ENCODE results near the gene TRUB2. TPM values are rescaled to one million over a fixed set of nuclear protein-coding genes. Genes with fewer than 3 reads are reported as not detected.

TRUB2 gene
- total and polyA plus RNA-seq, 8 donors = 6.6 to 16.5 (median 12.8) TPM

DNA sequence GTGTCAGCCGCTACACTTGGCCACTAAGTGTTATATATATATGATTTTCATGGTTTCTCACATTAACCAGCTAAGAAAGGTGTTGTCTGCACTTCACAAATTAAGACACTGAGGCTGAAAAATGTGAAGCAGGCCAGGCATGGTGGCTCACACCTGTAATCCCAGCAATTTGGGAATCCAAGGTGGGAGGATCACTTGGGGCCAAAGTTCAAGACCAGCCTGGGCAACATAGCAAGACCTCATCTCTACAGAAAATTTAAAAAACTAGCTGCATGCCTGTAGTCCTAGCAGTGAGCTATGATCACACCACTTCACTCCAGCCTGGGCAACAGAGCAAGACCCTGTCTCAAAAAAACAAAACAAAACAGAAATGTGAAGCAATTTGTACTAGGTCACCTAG, 2.2 kb upstream of the TRUB2 start:
- H3K9me3 ChIP-seq = no peaks in the 10 kb centered on the region
- WGBS, 2 donors = 100% methylated on average over 1 of the region's 1 CpG
- peaks cover 5 to 18% (median 8%) of the 10 kb centered on the region in 3 donors for H3K4me1 ChIP-seq
- H3K27me3 ChIP-seq = no peaks in the 10 kb centered on the region
- no peak for DNase-seq
- ATAC-seq = no peak
- intact Hi-C loops (cut with DNase I) = no loop called here
- no peak overlapping the region for H3K4me3 ChIP-seq
- H3K27ac ChIP-seq = no peak overlapping the region
- H3K36me3 ChIP-seq = peaks cover 0 to 8% (median 0%) of the 10 kb centered on the region in 3 donors
- no peak for FAIRE-seq
- TF ChIP-seq, protein P1, sequence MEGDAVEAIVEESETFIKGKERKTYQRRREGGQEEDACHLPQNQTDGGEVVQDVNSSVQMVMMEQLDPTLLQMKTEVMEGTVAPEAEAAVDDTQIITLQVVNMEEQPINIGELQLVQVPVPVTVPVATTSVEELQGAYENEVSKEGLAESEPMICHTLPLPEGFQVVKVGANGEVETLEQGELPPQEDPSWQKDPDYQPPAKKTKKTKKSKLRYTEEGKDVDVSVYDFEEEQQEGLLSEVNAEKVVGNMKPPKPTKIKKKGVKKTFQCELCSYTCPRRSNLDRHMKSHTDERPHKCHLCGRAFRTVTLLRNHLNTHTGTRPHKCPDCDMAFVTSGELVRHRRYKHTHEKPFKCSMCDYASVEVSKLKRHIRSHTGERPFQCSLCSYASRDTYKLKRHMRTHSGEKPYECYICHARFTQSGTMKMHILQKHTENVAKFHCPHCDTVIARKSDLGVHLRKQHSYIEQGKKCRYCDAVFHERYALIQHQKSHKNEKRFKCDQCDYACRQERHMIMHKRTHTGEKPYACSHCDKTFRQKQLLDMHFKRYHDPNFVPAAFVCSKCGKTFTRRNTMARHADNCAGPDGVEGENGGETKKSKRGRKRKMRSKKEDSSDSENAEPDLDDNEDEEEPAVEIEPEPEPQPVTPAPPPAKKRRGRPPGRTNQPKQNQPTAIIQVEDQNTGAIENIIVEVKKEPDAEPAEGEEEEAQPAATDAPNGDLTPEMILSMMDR (IDR thresholded peaks at IDR 0.05) = no peak

DNA sequence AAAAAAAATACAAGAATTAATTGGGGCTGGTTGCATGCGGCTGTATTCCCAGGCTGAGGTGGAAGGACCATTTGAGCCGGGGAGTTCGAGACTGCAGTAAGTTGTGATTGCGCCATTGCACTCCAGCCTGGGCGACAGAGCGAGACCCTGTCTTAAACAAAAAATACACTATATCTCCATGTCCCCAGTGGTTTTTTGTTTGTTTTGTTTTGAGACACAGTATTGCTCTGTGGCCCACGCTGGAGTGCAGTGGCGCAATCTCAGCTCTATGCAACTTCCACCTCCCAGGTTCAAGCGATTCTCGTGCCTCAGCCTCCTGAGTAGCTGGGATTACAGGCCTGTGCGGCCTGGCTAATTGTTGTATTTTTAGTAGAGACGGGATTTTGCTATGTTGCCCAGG, 1.5 kb upstream of the TRUB2 start:
- intact Hi-C loops (cut with DNase I) = no loop called here
- 75 to 80% methylated on average over 12 of the region's 12 CpGs for WGBS, 2 donors
- ATAC-seq (no peak), DNase-seq (no peak), FAIRE-seq (no peak)
- H3K9me3 ChIP-seq = no peaks in the 10 kb centered on the region
- H3K36me3 ChIP-seq = peaks cover 0 to 8% (median 0%) of the 10 kb centered on the region in 3 donors
- TF ChIP-seq, protein P1 (IDR thresholded peaks at IDR 0.05) = no peak
- peak overlapping the region; percentile 52 to 98 (median 94) for H3K4me3 ChIP-seq
- no peak overlapping the region for H3K27ac ChIP-seq
- peaks cover 5 to 18% (median 8%) of the 10 kb centered on the region in 3 donors for H3K4me1 ChIP-seq
- no peaks in the 10 kb centered on the region for H3K27me3 ChIP-seq

DNA sequence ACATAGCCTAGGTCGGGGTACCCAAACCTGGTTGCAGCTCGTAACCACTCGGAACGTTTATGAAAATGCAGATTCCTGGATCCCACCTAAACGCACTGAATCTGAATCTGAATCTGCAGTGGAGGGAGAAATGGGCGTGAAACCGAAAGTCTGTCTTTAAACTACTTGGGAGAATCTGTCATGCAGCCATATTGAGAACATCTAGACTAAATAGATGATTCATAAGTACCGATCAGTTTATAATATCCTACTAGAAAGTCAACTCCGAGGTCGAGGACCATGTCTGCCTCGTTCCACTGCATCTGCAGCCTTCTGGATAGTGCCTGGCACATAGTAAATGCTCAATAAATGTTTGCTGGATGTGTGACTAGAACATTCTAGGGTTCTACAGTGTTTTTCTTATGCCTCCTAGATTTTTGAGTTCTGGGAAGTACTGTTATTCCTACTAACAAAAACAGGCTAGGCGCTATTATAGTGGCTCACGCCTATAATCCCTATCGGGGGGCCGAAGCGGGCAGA, 1.0 kb upstream of the TRUB2 start:
- Histone ChIP-seq H3K36me3 (peaks cover 0 to 8% (median 0%) of the 10 kb centered on the region in 3 donors), H3K4me3 (peak overlapping the region; percentile 52 to 98 (median 94)), H3K27me3 (no peaks in the 10 kb centered on the region), H3K9me3 (no peaks in the 10 kb centered on the region), H3K27ac (peak overlapping the region; percentile 59 to 93 (median 76)), H3K4me1 (peaks cover 5 to 18% (median 8%) of the 10 kb centered on the region in 3 donors)
- DNase-seq (no peak), FAIRE-seq (no peak), ATAC-seq (no peak)
- TF ChIP-seq, protein P1 (IDR thresholded peaks at IDR 0.05) = no peak
- intact Hi-C loops (cut with DNase I) = no loop called here
- 20% methylated on average over 16 of the region's 16 CpGs for WGBS, 2 donors

DNA sequence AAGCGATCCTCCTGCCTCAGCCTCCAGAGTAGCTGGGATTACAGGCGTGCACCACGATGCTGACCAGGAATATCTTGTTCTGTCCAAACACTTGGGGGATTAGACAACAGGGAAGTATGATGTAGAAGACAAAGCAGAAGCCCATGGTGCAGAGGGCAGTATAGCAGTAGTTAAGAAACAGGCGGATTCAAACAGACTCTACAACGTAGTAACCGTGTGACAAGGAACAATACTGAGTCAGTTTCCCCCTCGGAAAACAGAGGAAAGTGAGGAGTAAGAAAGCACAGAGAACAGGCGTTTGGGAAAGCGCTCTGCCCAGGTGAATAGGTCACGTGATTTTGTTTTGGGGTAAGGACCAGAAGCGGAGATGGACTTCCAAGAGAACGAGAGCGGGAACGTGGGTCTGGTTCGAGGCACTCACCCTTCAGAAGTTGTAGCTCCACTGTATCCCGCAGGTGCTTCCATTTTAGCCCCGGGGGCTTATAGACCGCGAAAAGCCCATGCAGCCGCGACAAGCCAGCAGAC, 306 bp downstream of the TRUB2 start:
- H3K27me3 ChIP-seq = no peaks in the 10 kb centered on the region
- peak overlapping the region in 2 of 4 donors; percentile 85 to 93 for H3K27ac ChIP-seq
- H3K4me3 ChIP-seq = peak overlapping the region; percentile 52 to 98 (median 94)
- no peaks in the 10 kb centered on the region for H3K36me3 ChIP-seq
- TF ChIP-seq, protein P1 (IDR thresholded peaks at IDR 0.05) = no peak
- DNase-seq = no peak
- 1% methylated on average over 21 of the region's 21 CpGs for WGBS, 2 donors
- intact Hi-C loops (cut with DNase I) = no loop called here
- peaks cover 5 to 18% (median 8%) of the 10 kb centered on the region in 3 donors for H3K4me1 ChIP-seq
- no peak for FAIRE-seq
- peak; percentile 2 to 13 (median 4) for ATAC-seq
- H3K9me3 ChIP-seq = no peaks in the 10 kb centered on the region

DNA sequence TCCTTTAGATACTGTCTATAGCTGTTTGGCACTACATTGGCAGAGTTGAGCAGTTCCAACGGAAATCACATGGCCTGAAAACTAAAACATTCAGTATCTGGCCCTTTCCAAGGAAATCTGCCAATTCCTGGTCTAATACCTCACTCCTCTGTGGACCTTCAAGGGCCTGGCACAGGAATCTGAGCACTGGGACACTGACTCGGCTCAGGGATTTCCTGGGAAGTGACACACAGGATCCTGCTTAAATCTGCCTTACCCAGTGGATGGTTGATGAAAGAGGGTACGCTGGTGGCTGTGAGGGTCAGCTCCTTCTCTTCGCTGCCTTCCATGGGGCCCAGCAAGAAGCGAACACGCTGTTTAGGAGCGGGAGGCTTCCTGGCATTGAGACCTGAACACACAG, 904 bp downstream of the TRUB2 start:
- H3K4me1 ChIP-seq = peaks cover 5 to 18% (median 8%) of the 10 kb centered on the region in 3 donors
- DNase-seq (no peak), ATAC-seq (no peak), FAIRE-seq (no peak)
- no peaks in the 10 kb centered on the region for H3K9me3 ChIP-seq
- H3K36me3 ChIP-seq = peaks cover 0 to 5% (median 0%) of the 10 kb centered on the region in 3 donors
- intact Hi-C loops (cut with DNase I) = no loop called here
- whole genome bisulfite sequencing, 2 donors = 67 to 69% methylated on average over 7 of the region's 7 CpGs
- H3K27ac ChIP-seq = no peak overlapping the region
- peak overlapping the region; percentile 52 to 98 (median 94) for H3K4me3 ChIP-seq
- TF ChIP-seq, protein P1 (IDR thresholded peaks at IDR 0.05) = no peak
- H3K27me3 ChIP-seq = no peaks in the 10 kb centered on the region

Measured in pancreas (tissue), 10 donors.